Astrocyte (in vitro differentiated cells and primary cell): ENCODE measurements around the gene DGUOK. TPM values are rescaled to one million over a fixed set of nuclear protein-coding genes. Genes with fewer than 3 reads are reported as not detected.

Experiments used
- DNase-seq: peaks from one replicate; pipeline ENCODE4 v3.0.0-alpha.2; 2010; ENCODE audit warnings: low read depth
- FAIRE-seq: peaks from 2 replicates; lab custom pipeline; 2011; peaks lifted over from hg19 to GRCh38; lab: Jason Lieb, UNC
- H2AFZ ChIP-seq: 2 replicates; pipeline ENCODE4 v1.6.0; 2012; ENCODE audit warnings: low read depth, low read length, inconsistent platforms
- H3K27ac ChIP-seq: 2 replicates; pipeline ENCODE4 v1.5.1; 2011; ENCODE audit warnings: low read depth, low read length, inconsistent platforms
- H3K27me3 ChIP-seq: 2 replicates; pipeline ENCODE4 v1.6.0; 2011; ENCODE audit warnings: low read length, inconsistent platforms; ENCODE audit not compliant: insufficient read depth
- H3K36me3 ChIP-seq: 2 replicates; pipeline ENCODE4 v1.5.1; 2011; ENCODE audit warnings: low read length, inconsistent platforms; ENCODE audit not compliant: insufficient read depth
- H3K4me1 ChIP-seq: 2 replicates; pipeline ENCODE4 v1.5.1; 2011; ENCODE audit warnings: low read length, inconsistent platforms; ENCODE audit not compliant: insufficient read depth
- H3K4me2 ChIP-seq: 2 replicates; pipeline ENCODE4 v1.6.0; 2012; ENCODE audit warnings: low read length, inconsistent platforms
- H3K4me3 ChIP-seq: 2 replicates; pipeline ENCODE4 v1.5.1; 2011; ENCODE audit warnings: low read depth, mild to moderate bottlenecking, low read length, inconsistent platforms; ENCODE audit not compliant: insufficient read depth
- H3K79me2 ChIP-seq: 2 replicates; pipeline ENCODE4 v1.6.0; 2012; ENCODE audit warnings: mild to moderate bottlenecking, low read length, inconsistent platforms; ENCODE audit not compliant: insufficient read depth
- H3K9ac ChIP-seq: 2 replicates; pipeline ENCODE4 v1.6.0; 2012; ENCODE audit warnings: mild to moderate bottlenecking, low read length, inconsistent platforms
- H3K9me3 ChIP-seq: 2 replicates; pipeline ENCODE4 v1.5.1; 2012; ENCODE audit warnings: low read depth, mild to moderate bottlenecking, low read length, inconsistent platforms; ENCODE audit not compliant: insufficient read depth
- H4K20me1 ChIP-seq: 2 replicates; pipeline ENCODE4 v1.6.0; 2012; ENCODE audit warnings: low read length, inconsistent platforms; ENCODE audit not compliant: insufficient read depth
- H3K27ac Mint-ChIP-seq: one replicate; pipeline ENCODE4 v1.8.0; 2021; ENCODE audit warnings: mild to moderate bottlenecking, mixed read lengths; ENCODE audit not compliant: unreplicated experiment
- H3K27me3 Mint-ChIP-seq: one replicate; pipeline ENCODE4 v1.8.0; 2021; ENCODE audit warnings: low read depth, mixed read lengths; ENCODE audit not compliant: unreplicated experiment
- H3K36me3 Mint-ChIP-seq: one replicate; pipeline ENCODE4 v1.8.0; 2021; ENCODE audit warnings: low read depth, mixed read lengths; ENCODE audit not compliant: unreplicated experiment
- H3K4me1 Mint-ChIP-seq: one replicate; pipeline ENCODE4 v1.8.0; 2021; ENCODE audit warnings: low read depth, mixed read lengths; ENCODE audit not compliant: unreplicated experiment
- H3K4me3 Mint-ChIP-seq: one replicate; pipeline ENCODE4 v1.8.0; 2021; ENCODE audit warnings: mild to moderate bottlenecking, moderate library complexity, mixed read lengths; ENCODE audit not compliant: unreplicated experiment
- H3K9me3 Mint-ChIP-seq: one replicate; pipeline ENCODE4 v1.8.0; 2021; ENCODE audit warnings: mild to moderate bottlenecking, mixed read lengths; ENCODE audit not compliant: unreplicated experiment
- CTCF ChIP-seq: IDR thresholded peaks from 2 replicates; pipeline ENCODE4 v1.5.1; 2011; ENCODE audit warnings: low read depth, mild to moderate bottlenecking, inconsistent platforms, low read length, moderate library complexity; ENCODE audit not compliant: insufficient read depth
- EZH2 ChIP-seq: IDR thresholded peaks from 2 replicates; pipeline ENCODE4 v1.6.1; 2012; ENCODE audit warnings: mild to moderate bottlenecking, low read length, inconsistent platforms; ENCODE audit not compliant: insufficient read depth
- total RNA-seq: library from RNA; stranded (reverse); gene quantifications from 2 replicates; pipeline ENCODE4 v1.2.1, GENCODE V29; 2021

DGUOK gene
- total RNA-seq, 1 donor from 2014 or later = 84.8 TPM

GRCh38 chr2:73891276-73891901, 35.3 kb upstream of the DGUOK start:
- H3K36me3 ChIP-seq = no peaks in the 10 kb centered on the region
- H3K27ac Mint-ChIP-seq = peak overlapping the region; percentile 48

GRCh38 chr2:73892631-73893329, 33.9 kb upstream of the DGUOK start, which contains the start of gene ACTG2:
TSS of gene ACTG2 (plus strand) at chr2:73893008. CDS start at chr2:73901312, 8,304 bp downstream.
- H3K4me3 ChIP-seq = peak within 1 kb of the TSS; percentile 51
- peaks cover 30% of the 10 kb centered on the region for H4K20me1 ChIP-seq
- FAIRE-seq = no peak
- H3K9me3 ChIP-seq = no peaks in the 10 kb centered on the region
- peak within 1 kb of the TSS; percentile 79 for H3K4me2 ChIP-seq
- H3K27me3 ChIP-seq = peaks cover 29% of the 10 kb centered on the region
- peaks cover 4% of the 10 kb centered on the region for H3K27me3 Mint-ChIP-seq
- H3K27ac Mint-ChIP-seq = peak within 1 kb of the TSS; percentile 18
- H3K4me3 Mint-ChIP-seq = peak within 1 kb of the TSS; percentile 86
- H3K9me3 Mint-ChIP-seq = peaks cover 2% of the 10 kb centered on the region
- peaks cover 26% of the 10 kb centered on the region for H3K4me1 ChIP-seq
- DNase-seq = peak; percentile 13
- H3K9ac ChIP-seq = peak within 1 kb of the TSS; percentile 60
- H2AFZ ChIP-seq = no peak within 1 kb of the TSS
- peaks cover 20% of the 10 kb centered on the region for H3K79me2 ChIP-seq
- no peak within 1 kb of the TSS for H3K27ac ChIP-seq
- H3K36me3 ChIP-seq = no peaks in the 10 kb centered on the region
- peaks cover 6% of the 10 kb centered on the region for H3K36me3 Mint-ChIP-seq
- TF ChIP-seq CTCF = no peak
- no peak for TF ChIP-seq EZH2
- H3K4me1 Mint-ChIP-seq = peaks cover 11% of the 10 kb centered on the region

More at GRCh38 chr2:73891276-73891901, 35.3 kb upstream of the DGUOK start:
- Mint-ChIP-seq H3K4me1 (peaks cover 7% of the 10 kb centered on the region), H3K36me3 (peaks cover 6% of the 10 kb centered on the region), H3K4me3 (no peak overlapping the region), H3K27me3 (peaks cover 2% of the 10 kb centered on the region), H3K9me3 (peaks cover 2% of the 10 kb centered on the region)
- H3K27ac ChIP-seq = no peak overlapping the region
- H3K9ac ChIP-seq = no peak overlapping the region
- no peak for FAIRE-seq
- no peak overlapping the region for H3K4me3 ChIP-seq
- no peaks in the 10 kb centered on the region for H3K9me3 ChIP-seq
- TF ChIP-seq CTCF (no peak), EZH2 (no peak)
- H3K79me2 ChIP-seq = peaks cover 20% of the 10 kb centered on the region
- no peak overlapping the region for H2AFZ ChIP-seq
- peaks cover 17% of the 10 kb centered on the region for H4K20me1 ChIP-seq
- peaks cover 13% of the 10 kb centered on the region for H3K4me1 ChIP-seq
- no peak for DNase-seq
- H3K27me3 ChIP-seq = peaks cover 25% of the 10 kb centered on the region
- peak overlapping the region; percentile 24 for H3K4me2 ChIP-seq
